NCI-H1436 treated with DMSO at 0.1 percent for 48 hours (cell line): ENCODE results near the gene USP7.

Experiments used
- DNase-seq: peaks from one replicate; lab custom pipeline; 2025; lab: John Stamatoyannopoulos, UW

Gene USP7

DNA sequence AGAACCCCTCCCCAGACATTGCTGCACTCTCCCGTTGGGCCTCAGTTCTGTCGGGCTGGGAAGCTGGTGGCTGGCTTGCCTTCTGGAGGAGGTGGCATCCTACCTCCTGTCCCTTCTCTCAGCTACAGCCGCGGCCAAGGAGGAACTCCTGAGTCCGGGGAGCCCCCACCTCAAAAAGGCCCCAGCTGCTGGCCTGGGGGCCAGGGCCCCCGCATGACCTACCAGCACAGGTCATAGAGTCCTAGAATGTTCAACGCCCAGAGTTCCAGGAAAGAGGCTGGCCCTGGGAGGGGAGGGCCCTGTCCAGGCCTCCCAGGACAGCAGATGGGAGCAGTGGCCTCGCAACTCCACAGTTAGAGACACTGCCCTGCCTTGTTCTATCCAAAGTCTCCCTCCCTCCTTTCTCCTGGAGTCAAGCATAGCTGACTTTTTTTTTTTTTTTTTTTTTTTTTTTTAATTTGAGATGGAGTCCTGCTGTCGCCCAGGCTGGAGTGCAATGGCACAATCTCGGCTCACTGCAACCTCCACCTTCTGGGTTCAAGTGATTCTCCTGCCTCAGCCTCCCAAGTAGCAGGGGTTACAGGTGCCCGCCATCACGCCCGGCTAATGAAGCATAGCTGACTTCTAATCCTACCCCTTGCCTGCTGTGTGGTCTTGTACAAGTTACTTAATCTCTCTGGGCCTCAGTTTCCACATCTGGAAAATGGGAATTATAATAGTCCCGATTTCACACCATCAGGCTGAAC lies 102.0 kb downstream of the USP7 start:
- DNase-seq, result no peak

DNA sequence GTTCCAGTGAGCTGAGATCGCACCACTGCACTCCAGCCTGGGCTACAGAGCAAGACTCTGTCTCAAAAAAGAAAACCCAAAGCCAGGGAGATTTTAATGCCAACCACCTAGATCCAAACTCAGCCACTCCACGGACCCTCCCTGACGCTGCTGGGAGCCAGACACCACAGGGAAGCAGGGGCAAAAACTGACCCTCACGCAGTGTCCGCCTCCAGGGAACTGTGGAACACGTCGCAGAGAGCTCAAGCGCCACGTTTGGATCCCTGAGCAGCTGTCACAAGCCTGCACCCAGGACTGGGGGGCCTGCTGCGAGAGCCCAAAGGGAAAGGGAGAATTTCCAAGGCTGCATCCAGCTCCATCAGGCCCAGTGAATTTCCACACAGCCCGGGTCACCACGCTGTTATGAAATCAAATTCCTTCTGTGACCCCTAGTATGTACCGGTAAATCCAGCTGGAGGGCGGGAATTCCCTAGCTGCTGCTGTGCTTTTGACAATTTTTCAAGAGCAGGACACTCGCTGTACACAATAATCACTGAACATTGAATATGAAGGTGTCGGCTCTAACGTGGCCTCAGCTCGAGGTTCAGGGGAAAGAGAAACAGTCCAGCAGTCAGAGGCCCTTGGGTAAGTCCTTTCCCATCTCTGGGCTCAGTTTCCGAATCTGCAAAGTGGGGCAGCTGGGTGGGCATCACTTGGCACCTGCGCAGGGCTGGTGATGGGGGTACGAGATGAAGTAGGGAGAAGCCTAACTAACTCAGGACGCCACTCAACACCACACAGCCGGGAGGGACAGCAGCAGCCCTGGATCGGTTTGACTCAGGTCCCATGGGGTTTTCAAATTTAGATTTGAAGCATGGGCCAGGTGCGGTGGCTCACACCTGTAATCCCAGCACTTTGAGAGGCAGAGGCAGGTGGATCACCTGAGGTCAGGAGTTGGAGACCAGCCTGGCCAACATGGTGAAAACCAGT lies 103.5 kb downstream of the USP7 start:
- no peak for DNase-seq

DNA sequence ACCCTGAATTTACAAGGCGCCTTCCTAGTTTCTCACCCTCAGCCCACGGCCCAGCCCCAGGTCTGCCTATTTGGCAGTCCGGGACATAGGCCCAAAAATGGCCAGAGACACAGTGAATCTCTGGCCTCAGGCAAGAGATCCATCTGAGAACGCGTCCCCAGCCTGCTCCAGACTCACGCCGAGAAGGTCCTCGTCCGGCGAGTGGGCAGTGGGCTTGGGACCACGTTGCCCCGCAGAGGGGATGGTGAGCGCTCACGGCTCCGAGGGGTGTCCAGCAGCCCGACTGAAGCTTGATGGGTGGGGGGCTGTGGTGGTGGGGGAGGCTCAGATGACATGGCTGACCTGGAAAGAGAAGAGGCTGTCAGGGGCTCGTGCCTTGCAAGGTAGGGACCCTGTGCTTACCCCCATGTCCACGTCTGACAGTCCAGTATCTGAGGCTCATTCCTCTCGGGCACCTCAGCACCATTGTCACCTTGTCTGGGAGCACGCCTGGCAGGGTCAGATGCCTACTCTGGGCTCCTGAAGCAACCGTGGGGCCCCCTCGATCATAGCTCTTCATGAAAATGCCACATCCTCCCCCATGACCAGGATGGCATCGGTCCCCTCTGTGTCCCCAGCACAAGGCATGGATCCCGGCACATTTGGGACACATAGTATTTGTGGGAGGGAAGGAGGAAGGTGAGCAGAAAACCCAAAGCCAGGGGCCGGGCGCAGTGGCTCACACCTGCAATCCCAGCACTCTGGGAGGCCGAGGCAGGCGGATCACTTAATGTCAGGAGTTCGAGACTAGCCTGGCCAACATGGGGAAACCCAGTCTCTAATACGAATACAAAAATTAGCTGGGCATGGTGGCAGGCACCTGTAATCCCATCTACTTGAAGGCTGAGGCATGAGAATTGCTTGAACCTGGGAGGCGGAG lies 104.5 kb downstream of the USP7 start:
- DNase-seq, result no peak

DNA sequence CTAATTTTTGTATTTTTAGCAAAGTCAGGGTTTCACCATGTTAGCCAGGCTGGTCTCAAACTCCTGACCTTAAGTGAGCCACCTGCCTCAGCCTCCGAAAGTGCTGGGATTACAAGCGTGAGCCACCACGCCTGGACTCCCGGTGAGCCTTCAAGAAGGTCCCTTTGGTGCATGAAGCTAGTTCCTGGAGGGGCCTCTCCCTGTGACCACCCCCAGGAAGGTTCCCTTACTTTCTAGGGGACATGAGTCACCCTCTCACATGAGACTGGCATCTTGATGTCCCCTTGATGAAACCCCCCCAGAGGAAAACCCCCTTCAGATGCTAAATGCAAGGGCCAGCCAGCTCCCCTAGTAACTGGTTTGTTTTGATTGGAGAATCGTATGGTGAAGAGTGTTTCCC lies 107.7 kb downstream of the USP7 start:
- no peak for DNase-seq

DNA sequence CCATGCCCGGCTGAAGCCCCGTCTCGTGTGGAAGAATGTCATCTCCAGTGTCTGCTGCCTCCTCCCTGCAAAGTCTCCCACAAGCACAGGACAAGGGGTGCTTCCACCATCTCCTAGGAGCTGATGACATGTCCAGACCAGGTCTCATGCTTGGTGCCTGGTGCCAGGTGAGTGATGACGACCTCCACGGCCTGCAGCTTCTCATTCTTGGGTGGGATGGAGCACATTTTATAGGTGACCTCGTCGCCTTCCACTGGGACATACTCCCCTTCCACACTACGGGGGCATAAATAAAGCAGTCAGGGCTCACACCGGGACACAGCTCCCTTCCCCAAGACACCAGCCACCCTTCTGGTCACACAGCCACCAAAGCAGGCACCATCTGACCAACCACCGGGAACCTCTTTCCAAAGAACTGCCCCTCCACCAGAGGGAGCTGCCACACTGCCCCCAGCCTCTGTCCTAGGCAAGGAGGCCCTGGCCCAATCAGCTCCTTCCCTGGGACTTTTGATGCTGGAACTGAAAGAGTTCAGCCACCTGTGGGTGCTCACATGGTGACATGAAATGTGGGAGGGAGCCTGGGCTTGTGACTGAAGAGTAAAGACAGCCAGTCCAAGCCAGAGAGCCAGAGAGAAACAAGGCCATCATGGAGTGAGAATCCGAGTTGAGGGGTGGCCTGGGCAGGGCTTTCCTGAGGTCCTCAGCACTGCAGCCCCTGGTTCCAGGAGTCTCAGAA lies 108.5 kb downstream of the USP7 start:
- DNase-seq, result no peak

DNA sequence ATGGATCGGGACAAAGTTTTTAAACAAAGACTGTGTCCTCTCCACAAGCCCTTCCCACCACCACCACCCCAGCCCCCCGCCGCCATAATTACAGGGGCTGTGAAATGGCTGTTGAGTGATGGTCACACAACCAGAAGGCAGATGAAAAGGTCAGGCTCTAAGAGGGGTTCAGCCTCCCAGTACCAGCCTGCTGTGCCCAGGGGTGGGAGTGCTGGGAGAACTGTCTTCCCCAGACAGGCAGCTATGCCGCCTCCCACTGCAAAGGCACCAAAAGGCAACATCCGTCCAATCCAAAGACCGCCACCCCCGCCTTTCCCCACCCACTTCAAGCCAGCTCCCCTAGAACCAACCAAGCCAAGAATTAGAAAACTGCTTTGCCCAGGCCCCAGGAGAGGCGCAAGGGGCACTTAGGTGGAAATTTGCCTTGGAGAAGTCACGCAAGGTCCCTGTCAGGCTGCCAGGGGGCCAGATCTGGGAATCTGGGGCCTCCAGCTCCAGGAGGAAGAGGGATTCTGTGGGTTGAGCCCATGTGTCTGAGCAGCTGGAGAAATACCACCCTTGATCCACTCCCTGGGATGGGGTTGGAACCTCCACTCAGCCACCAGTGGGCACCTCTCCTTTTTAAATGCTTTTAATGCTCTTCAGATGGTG lies 109.3 kb downstream of the USP7 start:
- no peak for DNase-seq

DNA sequence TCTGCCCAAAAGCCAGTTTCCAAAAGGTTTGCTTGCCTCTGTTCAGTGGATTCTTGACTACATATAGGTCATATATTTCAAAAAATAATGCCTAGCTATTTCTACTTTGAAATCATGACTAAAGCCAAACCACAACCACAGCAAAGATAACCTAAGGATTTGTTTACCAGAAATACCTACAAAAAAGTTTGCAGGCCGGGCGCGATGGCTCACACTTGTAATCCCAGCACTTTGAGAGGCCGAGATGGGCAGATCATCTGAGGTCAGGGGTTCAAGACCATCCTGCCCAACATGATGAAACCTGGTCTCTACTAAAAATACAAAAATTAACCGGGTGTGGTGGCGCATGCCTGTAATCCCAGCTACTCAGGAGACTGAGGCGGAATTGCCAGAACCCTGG lies 110.1 kb downstream of the USP7 start:
- no peak for DNase-seq

DNA sequence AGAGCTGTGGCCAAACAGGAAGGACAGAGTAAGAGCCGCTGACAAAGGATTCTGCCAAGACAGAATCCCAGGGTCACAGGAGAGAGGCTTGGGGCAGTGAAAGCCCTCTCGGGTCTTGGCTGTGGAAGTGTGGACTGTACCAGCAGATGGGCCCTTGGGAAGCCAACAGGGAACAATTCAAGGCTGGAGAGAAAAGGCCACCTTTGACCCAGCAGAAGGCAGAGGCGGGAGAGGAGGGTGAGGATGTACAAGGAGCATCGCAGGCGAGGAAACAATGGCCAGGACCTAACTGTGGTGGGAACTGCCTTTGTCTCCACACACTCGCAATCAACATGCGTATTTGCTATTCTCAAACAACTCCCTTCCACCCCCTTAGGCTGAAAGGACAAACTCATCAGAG lies 110.6 kb downstream of the USP7 start:
- no peak for DNase-seq

DNA sequence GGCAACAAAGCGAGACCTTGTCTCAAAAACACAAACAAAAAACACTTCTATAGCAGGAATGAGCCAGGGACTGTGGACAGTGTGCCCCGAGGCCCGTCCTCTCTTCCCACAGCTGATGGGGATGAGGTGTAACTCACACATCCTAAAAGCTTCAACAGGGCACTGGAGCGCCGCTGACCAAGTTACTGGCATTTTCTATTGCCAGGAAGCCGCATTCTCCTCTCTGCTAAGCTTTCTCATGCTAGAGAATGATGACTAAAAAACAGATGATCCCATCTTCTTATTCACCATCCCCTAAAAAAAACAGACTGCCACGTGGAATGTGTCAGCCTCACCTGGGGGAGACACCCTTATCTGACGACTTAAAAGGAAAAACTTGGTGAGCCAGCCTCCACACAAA lies 111.2 kb downstream of the USP7 start:
- no peak for DNase-seq

DNA sequence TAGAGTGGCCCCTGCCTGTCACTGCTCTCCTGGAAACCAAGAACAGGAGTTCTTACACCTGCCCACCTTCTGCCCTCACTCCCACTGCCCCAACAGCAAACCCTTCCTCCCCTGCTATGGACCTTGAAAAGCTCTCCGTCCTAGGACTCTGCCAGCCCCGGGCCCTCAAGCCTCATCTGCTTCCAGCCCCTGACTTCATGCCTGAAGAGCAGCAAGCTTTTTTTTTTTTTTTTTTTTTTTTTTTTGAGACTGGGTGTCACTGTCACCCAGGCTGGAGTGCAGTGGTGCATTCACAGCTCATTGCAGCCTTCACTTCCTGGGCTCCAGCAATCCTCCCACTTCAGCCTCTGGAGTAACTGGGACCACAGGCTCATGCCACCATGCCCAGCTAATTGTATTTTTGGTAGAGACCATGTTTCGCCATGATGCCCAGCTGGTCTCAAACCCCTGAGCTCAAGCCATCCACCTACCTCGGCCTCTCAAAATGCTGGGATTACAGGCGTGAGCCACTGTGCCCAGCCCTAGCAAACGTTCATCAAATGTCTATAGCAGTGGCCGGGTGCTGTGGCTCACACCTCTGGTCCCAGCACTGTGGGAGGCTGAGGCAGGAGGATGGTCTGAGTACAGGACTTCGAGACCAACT lies 111.8 kb downstream of the USP7 start:
- no peak for DNase-seq

DNA sequence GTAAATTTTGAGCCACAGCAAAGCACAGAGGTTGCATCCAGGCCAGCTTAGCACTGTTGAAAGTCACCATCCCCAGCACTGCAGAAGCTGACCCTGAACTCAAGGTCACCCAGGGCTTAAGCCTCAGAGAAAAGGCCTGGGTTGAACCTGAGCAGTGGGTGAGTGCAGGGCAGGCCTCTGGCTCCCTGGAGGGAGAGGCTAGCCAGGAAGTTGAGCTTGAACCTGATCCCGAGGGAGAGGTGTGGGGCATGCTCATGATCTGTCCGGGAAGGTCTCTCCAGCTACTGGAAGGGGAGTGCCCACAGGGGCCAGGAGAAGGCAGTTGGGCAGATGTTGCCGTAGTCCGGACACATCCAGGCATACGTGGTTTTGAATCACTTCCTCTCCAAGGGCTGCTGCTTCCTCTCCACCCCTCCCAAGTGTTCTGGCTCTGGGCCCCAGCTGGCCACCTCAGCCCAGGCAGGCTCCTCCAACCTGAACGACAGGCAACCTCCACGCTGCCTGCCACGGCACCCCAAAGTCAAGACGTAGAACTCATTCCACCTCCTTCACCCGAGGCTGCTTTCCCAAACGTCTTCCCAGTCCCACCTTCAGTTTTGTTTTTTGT lies 113.3 kb downstream of the USP7 start:
- no peak for DNase-seq

DNA sequence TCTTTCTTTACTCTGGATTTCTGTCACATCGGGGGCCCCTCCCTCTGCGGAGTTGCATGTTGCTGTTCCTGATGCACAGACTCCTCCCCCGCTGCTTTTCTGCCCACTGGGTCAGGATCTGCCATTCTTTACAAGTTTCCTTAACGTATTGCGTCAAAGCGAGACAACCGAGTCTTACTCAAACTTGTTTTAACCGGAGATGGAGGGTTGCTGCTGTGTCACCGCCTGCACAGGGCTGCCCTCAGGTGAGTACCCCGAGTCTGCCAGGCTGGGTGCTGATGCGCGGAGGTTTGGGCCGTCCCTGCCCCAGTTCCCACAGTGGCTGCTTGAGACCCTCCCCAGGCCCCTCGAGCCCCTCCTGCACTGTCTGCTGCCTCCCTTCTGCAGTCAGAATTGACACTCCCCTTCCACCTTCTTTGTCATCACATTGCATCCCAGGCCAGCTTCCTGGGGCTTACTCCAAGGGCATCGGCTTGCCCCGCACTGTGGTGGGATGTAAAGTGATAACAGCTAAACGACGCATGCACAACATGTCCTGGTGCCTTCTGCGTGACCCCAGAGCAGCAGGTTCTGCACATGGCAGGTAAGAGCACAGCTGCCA lies 114.2 kb downstream of the USP7 start:
- no peak for DNase-seq

DNA sequence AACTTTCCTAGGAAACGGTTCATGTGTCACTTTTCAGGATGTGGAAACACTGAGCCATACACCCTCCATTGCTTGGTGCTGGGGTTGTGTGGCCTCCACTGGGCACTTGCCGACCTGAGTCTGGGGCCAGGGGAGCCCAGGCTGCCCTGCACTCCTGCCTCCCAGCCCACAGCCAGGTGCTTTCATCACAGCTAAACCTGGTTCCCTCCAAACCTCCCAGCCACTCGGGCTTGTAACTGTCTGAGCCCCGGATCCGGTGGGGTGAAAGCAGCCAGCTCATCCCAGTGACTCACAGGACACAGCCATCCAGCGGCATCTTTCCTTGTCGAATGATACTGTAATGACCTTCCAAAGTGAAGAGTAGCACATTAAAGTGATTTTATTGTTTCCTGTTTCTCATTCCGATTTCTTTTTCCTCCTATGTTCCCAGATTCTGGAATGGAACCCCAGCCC lies 114.7 kb downstream of the USP7 start:
- DNase-seq, result no peak

DNA sequence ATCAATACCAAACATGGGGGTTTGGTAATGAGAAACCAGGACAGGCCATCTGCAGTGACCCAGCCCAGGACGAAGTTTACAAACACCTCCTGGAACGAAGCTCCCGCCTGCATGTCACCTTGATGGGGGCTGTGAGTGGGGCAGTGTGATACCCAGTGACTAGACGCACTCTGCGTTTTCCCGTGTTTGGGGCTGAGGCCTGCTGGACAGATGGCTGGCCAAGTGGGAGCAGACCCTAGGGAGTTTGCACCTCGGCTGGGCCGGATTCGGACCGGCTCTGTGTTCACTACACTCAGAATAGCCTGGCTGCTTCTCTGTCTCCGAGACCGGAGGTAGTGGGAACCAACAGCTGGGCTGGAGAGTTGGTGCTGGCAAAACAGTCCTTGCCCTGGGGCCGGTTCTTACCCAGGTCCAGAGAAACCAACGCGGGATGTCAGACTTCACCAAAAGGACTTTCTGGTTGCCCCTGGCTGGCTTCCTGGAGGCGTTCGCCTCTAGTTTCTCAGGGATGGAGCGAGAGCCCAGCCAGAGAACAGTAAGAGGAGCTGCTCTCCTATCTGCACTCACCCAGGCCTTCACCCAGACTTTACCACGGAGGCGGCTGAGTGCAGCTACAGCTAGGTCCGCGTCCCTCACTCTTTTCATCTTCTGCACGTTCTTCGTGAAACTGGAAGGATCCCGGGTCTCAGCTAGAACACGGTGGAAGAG lies 115.3 kb downstream of the USP7 start:
- no peak for DNase-seq

DNA sequence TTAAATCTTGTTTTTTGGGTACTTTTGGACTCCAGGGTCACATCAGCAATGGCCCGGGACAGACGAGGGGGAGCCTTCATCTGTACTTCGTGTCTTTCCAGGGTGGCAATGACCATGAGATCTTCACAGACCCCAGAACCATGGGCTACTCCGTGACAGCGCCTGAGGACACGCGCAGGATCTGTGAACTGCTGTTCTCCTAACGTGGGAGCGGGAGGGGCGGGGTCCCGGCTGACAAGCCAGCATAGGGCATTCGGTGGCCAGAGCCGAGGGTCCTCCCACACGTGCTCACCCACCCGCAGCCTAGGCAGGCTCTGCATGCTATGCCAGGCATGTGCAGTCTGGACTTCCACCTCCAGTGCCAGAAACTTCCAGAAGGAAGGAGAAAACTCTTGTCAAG lies 116.1 kb downstream of the USP7 start:
- no peak for DNase-seq

DNA sequence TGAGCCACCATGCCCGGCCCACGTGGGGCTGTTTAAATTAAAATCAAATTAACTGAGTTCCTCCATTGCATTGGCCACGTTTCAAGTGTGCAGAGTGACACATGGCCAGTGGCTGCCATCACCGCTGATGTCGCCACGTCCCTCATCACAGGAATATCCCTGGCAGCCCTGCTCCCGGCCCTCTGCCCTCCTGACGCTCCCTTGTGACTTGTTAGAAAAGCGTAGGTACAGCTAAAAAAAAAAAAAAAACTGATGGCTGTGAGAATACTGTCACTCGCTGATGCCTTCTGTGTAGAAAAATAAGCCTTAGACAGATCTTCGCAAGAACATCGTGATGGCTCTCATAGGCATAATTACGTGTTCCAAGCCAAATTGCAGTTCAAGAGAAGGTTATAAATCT lies 116.6 kb downstream of the USP7 start:
- no peak for DNase-seq

DNA sequence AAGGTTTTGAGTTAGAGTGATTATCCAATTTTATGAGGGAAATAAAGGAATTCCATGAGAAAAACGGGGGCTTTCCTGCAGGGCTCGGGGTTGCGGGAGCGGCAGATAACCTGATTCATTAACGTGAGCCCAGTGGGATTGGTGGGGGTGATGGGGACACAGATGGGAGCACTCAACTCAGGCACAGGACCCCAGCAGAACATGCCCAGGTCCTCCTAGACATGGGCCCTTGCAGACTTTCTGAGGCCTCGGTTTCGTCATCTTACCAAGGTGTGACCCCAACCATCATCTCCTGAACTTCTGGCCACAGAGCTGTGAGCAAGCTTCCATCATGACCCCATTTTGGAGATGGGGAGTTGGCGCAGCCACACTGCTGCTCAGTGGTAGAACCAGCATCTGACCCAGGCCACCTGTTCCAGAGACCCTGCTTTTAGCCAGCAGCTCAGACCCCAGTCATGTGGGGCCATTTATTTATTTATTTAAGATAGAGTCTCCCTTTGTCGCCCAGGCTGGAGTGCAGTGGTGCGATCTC lies 117.2 kb downstream of the USP7 start:
- DNase-seq, result no peak

DNA sequence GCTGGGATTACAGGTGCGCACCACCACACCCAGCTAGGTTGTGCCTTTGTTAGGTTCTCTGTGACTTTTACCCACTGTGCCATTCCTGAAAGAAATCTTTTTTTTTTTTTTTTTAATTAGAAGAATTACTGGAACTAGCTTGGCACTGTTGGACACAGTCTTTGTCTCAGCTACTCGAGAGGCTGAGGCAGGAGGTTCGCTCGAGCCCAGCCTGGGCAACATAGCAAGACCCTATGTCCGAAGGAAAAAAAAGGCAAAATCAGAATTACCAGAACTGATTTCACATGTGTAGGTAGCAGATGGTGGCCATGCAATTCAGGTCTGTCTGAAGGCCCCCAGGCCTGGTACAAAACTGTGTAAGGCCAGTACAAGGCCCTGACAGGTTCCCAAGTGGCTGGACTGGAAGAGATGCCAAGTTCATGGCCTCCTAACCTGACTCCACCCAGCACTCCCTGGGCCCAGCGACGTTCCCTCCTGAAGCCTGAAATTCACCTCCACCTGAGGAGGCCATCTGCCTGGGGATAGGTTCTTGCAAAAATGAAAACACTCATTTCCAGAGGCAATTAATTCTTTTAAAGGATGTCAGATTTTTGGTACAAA lies 117.9 kb downstream of the USP7 start:
- DNase-seq, result no peak
